Psoas muscle (tissue), 8 donors: ENCODE data around the gene PLA2G6. TPM values are rescaled to one million over a fixed set of nuclear protein-coding genes. Genes with fewer than 3 reads are reported as not detected.
"Not testable (repeated sequence)": the region's sequence is repeated elsewhere in the genome, so short reads cannot be mapped to it uniquely, and the experiment has no call there.

Experiments
- ATAC-seq, 4 donors: fragments of 200-7000 bp; cut with Tn5 transposase; one replicate each; pipeline ENCODE4 v1.9.1; 2020; ENCODE audit warnings: moderate library complexity in 3 of 4, mild to moderate bottlenecking in 2 of 4
- DNase-seq, 2 donors: peaks; one replicate each; pipeline ENCODE4 v3.0.0-alpha.2; 2020
- H3K27ac ChIP-seq: fragments of 200-600 bp; one replicate; pipeline ENCODE4 v1.8.0; 2022
- H3K27me3 ChIP-seq, 3 donors: fragments of 200-600 bp in 1 of 3; one replicate each; pipeline versions ENCODE4 v1.6.1 to v1.8.0; 2013 to 2022; ENCODE audit warnings: low read length in 2 of 3, mild to moderate bottlenecking in 2 of 3, moderate library complexity in 1 of 3; ENCODE audit not compliant: insufficient read depth in 3 of 3
- H3K36me3 ChIP-seq, 2 donors: fragments of 200-600 bp in 1 of 2; one replicate each; pipeline versions ENCODE4 v1.6.1 to v1.8.0; 2013 to 2022; ENCODE audit warnings: low read depth in 1 of 2, mild to moderate bottlenecking in 1 of 2, moderate library complexity in 1 of 2; ENCODE audit not compliant: insufficient read depth in 1 of 2
- H3K4me1 ChIP-seq: fragments of 200-600 bp; one replicate; pipeline ENCODE4 v1.8.0; 2022
- H3K4me3 ChIP-seq: fragments of 200-600 bp; one replicate; pipeline ENCODE4 v1.8.0; 2022; ENCODE audit warnings: mild to moderate bottlenecking
- H3K9me3 ChIP-seq: fragments of 200-600 bp; one replicate; pipeline ENCODE4 v1.8.0; 2022
- CTCF ChIP-seq: fragments of 200-600 bp; IDR thresholded peaks from one replicate; pipeline ENCODE4 v1.8.0; 2022; ENCODE audit warnings: antibody characterized with exemption
- WGBS, 3 donors: extraction: QIAGEN DNeasy Blood & Tissue Kit; methylation state at CpG; one replicate each; pipeline versions ENCODE4 v1.1.6 to v1.1.7; 2013; 5-methylcytosine and 5-hydroxymethylcytosine counted together
- intact Hi-C, 2 donors: fragments of 100-400 bp; cut with DNase I; formaldehyde crosslinking; loops; one replicate each; pipeline versions ENCODE4 v1.11.0 to v1.14.2; 2022
- polyA plus RNA-seq, 3 donors: library from polyadenylated mRNA; stranded (reverse); fragments of 200-250 nt; gene quantifications; one replicate each; pipeline ENCODE4 v1.2.3, GENCODE V29; 2013
- total RNA-seq, 4 donors: library from RNA; stranded (reverse); fragmentation: NEBNext Ultra II Directional in 2 of 4; extraction: Animal tissue kit (Norgen Biotek cat#: 25700) in 2 of 4; gene quantifications; one replicate each; pipeline versions ENCODE4 v1.2.1 to v1.2.4, GENCODE V29; 2021 to 2023
- donor health status: healthy with polysubstance abuse.
- donor health status: DM: no; HTN: no; CAD: no; lungs with moderate emphysema.
- donor health status: Bipolar disorder and iron deficiency.
- donor health status: healthy.
- donor health status: DM: yes; HTN: yes; CAD: no.
- donor health status: DM: no; HTN: no; CAD: no.
- donor health status: DM: no; HTN: no; CAD: no.
- donor health status: DM: yes; HTN: yes; CAD: no.

The PLA2G6 gene
- total and polyA plus RNA-seq, 7 donors, result 4.5 to 17.4 (median 8.5) TPM

- intact Hi-C loops, result no loop called here
- peak overlapping the region; percentile 77 for H3K27ac ChIP-seq
- H3K36me3 ChIP-seq, result no peaks in the 10 kb centered on the region
- no peaks in the 10 kb centered on the region for H3K9me3 ChIP-seq
- no peaks in the 10 kb centered on the region for H3K27me3 ChIP-seq
- 48 to 50% (median 48%) methylated on average over 10 of the region's 10 CpGs for WGBS, 3 donors
- no peak for TF ChIP-seq CTCF
- H3K4me3 ChIP-seq, result no peak overlapping the region
- peak; percentile 36 to 82 (median 66) for ATAC-seq
- no peak for DNase-seq
- H3K4me1 ChIP-seq, result peaks cover 19% of the 10 kb centered on the region
These were observed 6.0 kb upstream of the PLA2G6 start for GRCh38 chr22:38187413-38188212.

- Histone ChIP-seq H3K9me3 (no peaks in the 10 kb centered on the region), H3K36me3 (no peaks in the 10 kb centered on the region), H3K4me3 (no peak overlapping the region), H3K4me1 (peaks cover 20% of the 10 kb centered on the region), H3K27ac (peak overlapping the region; percentile 77), H3K27me3 (no peaks in the 10 kb centered on the region)
- WGBS, 3 donors, result 65 to 70% (median 68%) methylated on average over 5 of the region's 5 CpGs
- intact Hi-C loops, result no loop called here
- ATAC-seq (no peak), DNase-seq (no peak)
- TF ChIP-seq CTCF, result no peak
These were observed 4.8 kb upstream of the PLA2G6 start for GRCh38 chr22:38186429-38186828.

GRCh38 chr22:38184788-38185187, 3.2 kb upstream of the PLA2G6 start:
- ATAC-seq (no peak), DNase-seq (peak in 1 of 2 donors; percentile 10)
- intact Hi-C loops, result no loop called here
- WGBS, 3 donors, result 76 to 78% (median 77%) methylated on average over 7 of the region's 7 CpGs
- Histone ChIP-seq H3K27ac (peak overlapping the region; percentile 9), H3K36me3 (no peaks in the 10 kb centered on the region), H3K9me3 (no peaks in the 10 kb centered on the region), H3K4me3 (no peak overlapping the region), H3K4me1 (peaks cover 31% of the 10 kb centered on the region), H3K27me3 (no peaks in the 10 kb centered on the region)
- TF ChIP-seq CTCF, result no peak

- WGBS, 3 donors, result 11 to 14% (median 11%) methylated on average over 14 of the region's 14 CpGs
- H3K4me3 ChIP-seq, result peak overlapping the region; percentile 80
- H3K9me3 ChIP-seq, result no peaks in the 10 kb centered on the region
- peaks cover 58% of the 10 kb centered on the region for H3K4me1 ChIP-seq
- DNase-seq, result peak; percentile 46 to 70
- H3K27ac ChIP-seq, result peak overlapping the region; percentile 99
- no peaks in the 10 kb centered on the region for H3K36me3 ChIP-seq
- intact Hi-C loops, result no loop called here
- no peaks in the 10 kb centered on the region for H3K27me3 ChIP-seq
- ATAC-seq, result peak in 3 of 4 donors; percentile 22 to 44 (median 35)
- no peak for TF ChIP-seq CTCF
These were observed 683 bp downstream of the PLA2G6 start for GRCh38 chr22:38180841-38181452.

- ATAC-seq, DNase-seq, intact Hi-C loops: not testable (repeated sequence)
These were observed 3.1 kb downstream of the PLA2G6 start for GRCh38 chr22:38178605-38178937.

More at GRCh38 chr22:38178605-38178937, 3.1 kb downstream of the PLA2G6 start:
- WGBS, 3 donors, result 90 to 96% (median 94%) methylated on average over 7 of the region's 7 CpGs
- not testable (repeated sequence) for H3K27me3 ChIP-seq, H3K4me3 ChIP-seq, H3K36me3 ChIP-seq, H3K9me3 ChIP-seq
- Histone ChIP-seq H3K27ac (peak overlapping the region; percentile 99), H3K4me1 (peaks cover 66% of the 10 kb centered on the region)
